Transverse colon (tissue), 4 donors: Measurements from ENCODE around the gene FAM47E. TPM values are rescaled to one million over a fixed set of nuclear protein-coding genes. Genes with fewer than 3 reads are reported as not detected.

Experiments used
- DNase-seq: peaks from one replicate; pipeline ENCODE4 v3.0.0-alpha.2; 2019
- H3K27ac ChIP-seq, 4 donors: fragments of 200-600 bp; sonication (generic); 2 replicates each; pipeline ENCODE4 v1.5.1; 2016 to 2018; ENCODE audit warnings: inconsistent platforms in 4 of 4
- H3K27me3 ChIP-seq: fragments of 200-600 bp; sonication (generic); 2 replicates; pipeline ENCODE4 v1.5.1; 2017; ENCODE audit warnings: inconsistent platforms
- H3K36me3 ChIP-seq, 4 donors: fragments of 200-600 bp; sonication (generic); 2 replicates each; pipeline ENCODE4 v1.5.1; 2017 to 2019; ENCODE audit warnings: inconsistent platforms in 4 of 4
- H3K4me1 ChIP-seq, 4 donors: fragments of 200-600 bp; sonication (generic); 2 replicates each; pipeline ENCODE4 v1.5.1; 2017 to 2020; ENCODE audit warnings: inconsistent platforms in 4 of 4
- H3K4me3 ChIP-seq, 4 donors: fragments of 200-600 bp; sonication (generic); 1 replicate in 1 of 4; 2 replicates in 3 of 4; pipeline versions ENCODE4 v1.5.1 to v1.6.1; 2017 to 2019; ENCODE audit warnings: inconsistent platforms in 4 of 4
- H3K9me3 ChIP-seq, 2 donors: fragments of 200-600 bp; sonication (generic); 2 replicates each; pipeline ENCODE4 v1.5.1; 2017 to 2019; ENCODE audit warnings: inconsistent platforms in 2 of 2
- EP300 ChIP-seq: sonication (generic); formaldehyde crosslinking; IDR thresholded peaks from one replicate; pipeline ENCODE4 v1.6.1; 2017; ENCODE audit warnings: antibody characterized with exemption, low read depth
- POLR2A ChIP-seq: fragments of 450-650 bp; IDR thresholded peaks from one replicate; pipeline ENCODE4 v1.6.1; 2016; ENCODE audit warnings: antibody characterized with exemption, mild to moderate bottlenecking, moderate library complexity
- POLR2AphosphoS5 ChIP-seq, 3 donors: sonication (generic); formaldehyde crosslinking; IDR thresholded peaks; one replicate each; pipeline ENCODE4 v1.6.1; 2016; ENCODE audit warnings: antibody characterized with exemption in 3 of 3
- WGBS, 2 donors: methylation state at CpG; one replicate each; pipeline ENCODE4 v1.1.5; 2018; ENCODE audit warnings: low coverage in 1 of 2; 5-methylcytosine and 5-hydroxymethylcytosine counted together
- in situ Hi-C, 4 donors: fragments of 200-750 bp; cut with MboI; loops; one replicate each; pipeline versions ENCODE4 v1.15.0 to v1.15.1; 2017; ENCODE audit warnings: low sequenced_read_pairs in 3 of 4, low pct_ligation_motif_present in 1 of 4, low pct_unique_long_range_greater_than_20kb in 1 of 4
- intact Hi-C: fragments of 100-400 bp; cut with DNase I; formaldehyde crosslinking; loops from one replicate; pipeline ENCODE4 v1.15.1; 2023; ENCODE audit warnings: low total_unique reads
- total RNA-seq, 4 donors: library from RNA; depleted of rRNA; stranded (reverse); fragments of >200 nt; gene quantifications; one replicate each; pipeline ENCODE4 v1.1.0, GENCODE V29; 2016
- TF ChIP-seq, protein P1 (sequence below), 5 experiments: fragments of 200-600 bp in 3 of 5; fragments of 450-650 bp in 2 of 5; sonication (generic) in 3 of 5; IDR thresholded peaks; 1 replicate in 2 of 5; 2 replicates in 3 of 5; pipeline ENCODE4 v1.5.1; 2016 to 2017; ENCODE audit warnings: antibody characterized with exemption in 5 of 5, inconsistent platforms in 3 of 5, mild to moderate bottlenecking in 2 of 5, moderate library complexity in 1 of 5

FAM47E gene
- total RNA-seq, 4 donors from 2014 or later = 0.20 to 7.8 (median 2.8) TPM

DNA sequence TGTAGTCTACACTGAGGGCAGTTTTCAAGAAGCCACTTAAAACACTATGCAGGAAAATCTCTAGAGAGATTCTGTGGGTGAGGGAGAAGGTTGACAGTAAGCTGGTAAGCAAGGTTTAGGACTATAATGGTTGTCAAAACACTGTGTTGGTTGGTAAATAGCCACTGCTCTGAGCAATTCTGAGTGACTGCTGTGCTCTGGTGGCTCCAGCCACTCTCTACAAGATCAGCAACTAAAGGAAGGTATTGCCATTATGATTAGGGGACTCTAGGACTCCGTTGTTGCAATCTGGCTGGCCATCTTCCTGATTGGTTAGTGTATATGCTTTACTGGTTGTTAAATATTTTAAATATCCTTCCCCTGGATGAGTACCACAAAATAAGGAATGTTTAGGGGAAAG lies 5.5 kb upstream of the FAM47E start:
- DNase-seq = no peak
- intact Hi-C loops (no loop called here), in situ Hi-C loops (loop anchor here in 1 of 4 donors (10.0 kb wide), 1 partner anchor 61 kb away; no protein-coding TSS in a partner anchor)
- no peak overlapping the region for H3K27ac ChIP-seq
- no peak overlapping the region for H3K4me3 ChIP-seq
- no peaks in the 10 kb centered on the region for H3K36me3 ChIP-seq
- 37 to 50% methylated on average over 1 of the region's 1 CpG for WGBS, 2 donors
- no peaks in the 10 kb centered on the region for H3K9me3 ChIP-seq
- no peak for TF ChIP-seq POLR2A
- peaks cover 3 to 5% (median 4%) of the 10 kb centered on the region in 4 donors for H3K4me1 ChIP-seq
- no peaks in the 10 kb centered on the region for H3K27me3 ChIP-seq

DNA sequence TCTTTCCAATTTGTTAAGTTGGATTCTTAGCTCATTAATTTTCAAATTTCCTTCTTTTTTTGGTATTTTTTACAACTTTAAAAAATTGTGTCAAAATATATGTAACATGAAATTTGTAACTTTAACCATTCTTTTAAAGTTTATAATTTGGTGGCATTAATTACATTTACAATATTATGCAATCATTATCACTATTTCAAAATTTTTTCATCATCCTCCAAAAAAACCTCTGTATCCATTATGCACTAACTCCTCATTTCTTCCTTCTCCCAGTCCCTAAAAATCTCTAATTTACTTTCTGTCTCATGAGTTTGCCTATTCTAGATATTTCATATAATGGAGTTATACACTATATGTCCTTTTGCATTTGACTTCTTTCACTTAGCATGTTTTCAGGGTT lies 4.7 kb upstream of the FAM47E start:
- no peaks in the 10 kb centered on the region for H3K36me3 ChIP-seq
- in situ Hi-C loops = loop anchor here in 1 of 4 donors (10.0 kb wide), 1 partner anchor 62 kb away; no protein-coding TSS in a partner anchor
- intact Hi-C loops = no loop called here

DNA sequence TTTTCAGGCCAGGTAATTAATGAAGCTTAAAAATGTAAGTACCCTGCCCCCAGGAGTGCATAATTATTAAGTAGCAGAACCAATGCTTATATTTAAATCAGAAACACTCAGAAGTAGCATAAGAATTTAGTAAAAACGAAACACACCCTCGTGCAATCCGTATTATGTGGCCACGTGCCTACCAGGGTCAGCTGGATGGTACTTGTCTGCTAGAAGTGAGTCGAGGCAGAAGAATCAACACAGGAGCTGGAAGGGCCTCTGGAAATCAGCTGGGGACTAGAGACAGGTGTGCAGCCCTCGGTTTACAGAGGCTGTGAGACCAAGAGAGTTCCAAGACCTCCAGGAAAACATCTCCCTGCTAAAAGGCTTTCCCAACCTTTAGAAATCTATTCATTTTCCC lies 559 bp upstream of the FAM47E start:
- H3K36me3 ChIP-seq = no peaks in the 10 kb centered on the region
- H3K9me3 ChIP-seq = no peaks in the 10 kb centered on the region
- peak overlapping the region; percentile 16 to 60 (median 44) for H3K4me3 ChIP-seq
- in situ Hi-C loops = no loop called here
- TF ChIP-seq POLR2AphosphoS5 (IDR thresholded peaks at IDR 0.05) = no peak
- no peak for TF ChIP-seq EP300
- TF ChIP-seq, protein P1, sequence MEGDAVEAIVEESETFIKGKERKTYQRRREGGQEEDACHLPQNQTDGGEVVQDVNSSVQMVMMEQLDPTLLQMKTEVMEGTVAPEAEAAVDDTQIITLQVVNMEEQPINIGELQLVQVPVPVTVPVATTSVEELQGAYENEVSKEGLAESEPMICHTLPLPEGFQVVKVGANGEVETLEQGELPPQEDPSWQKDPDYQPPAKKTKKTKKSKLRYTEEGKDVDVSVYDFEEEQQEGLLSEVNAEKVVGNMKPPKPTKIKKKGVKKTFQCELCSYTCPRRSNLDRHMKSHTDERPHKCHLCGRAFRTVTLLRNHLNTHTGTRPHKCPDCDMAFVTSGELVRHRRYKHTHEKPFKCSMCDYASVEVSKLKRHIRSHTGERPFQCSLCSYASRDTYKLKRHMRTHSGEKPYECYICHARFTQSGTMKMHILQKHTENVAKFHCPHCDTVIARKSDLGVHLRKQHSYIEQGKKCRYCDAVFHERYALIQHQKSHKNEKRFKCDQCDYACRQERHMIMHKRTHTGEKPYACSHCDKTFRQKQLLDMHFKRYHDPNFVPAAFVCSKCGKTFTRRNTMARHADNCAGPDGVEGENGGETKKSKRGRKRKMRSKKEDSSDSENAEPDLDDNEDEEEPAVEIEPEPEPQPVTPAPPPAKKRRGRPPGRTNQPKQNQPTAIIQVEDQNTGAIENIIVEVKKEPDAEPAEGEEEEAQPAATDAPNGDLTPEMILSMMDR (IDR thresholded peaks at IDR 0.05) = no peak
- no peak for TF ChIP-seq POLR2A
- no peak for DNase-seq
- peak overlapping the region; percentile 28 to 54 (median 46) for H3K27ac ChIP-seq
- peaks cover 3% of the 10 kb centered on the region for H3K27me3 ChIP-seq
- peaks cover 4 to 12% (median 7%) of the 10 kb centered on the region in 4 donors for H3K4me1 ChIP-seq
- intact Hi-C loops = loop anchor here (5.0 kb wide), 1 partner anchor 74 kb away; no protein-coding TSS in a partner anchor
- 10 to 20% methylated on average over 1 to 6 of the region's 6 CpGs for WGBS, 2 donors

More for the DNA sequence above, 4.7 kb upstream of the FAM47E start:
- Histone ChIP-seq H3K4me3 (no peak overlapping the region), H3K4me1 (peaks cover 4 to 10% (median 6%) of the 10 kb centered on the region in 4 donors), H3K9me3 (no peaks in the 10 kb centered on the region), H3K27ac (no peak overlapping the region), H3K27me3 (no peaks in the 10 kb centered on the region)
- TF ChIP-seq POLR2AphosphoS5 (IDR thresholded peaks at IDR 0.05) = no peak
- TF ChIP-seq, protein P1 (IDR thresholded peaks at IDR 0.05) = no peak
- DNase-seq = no peak

DNA sequence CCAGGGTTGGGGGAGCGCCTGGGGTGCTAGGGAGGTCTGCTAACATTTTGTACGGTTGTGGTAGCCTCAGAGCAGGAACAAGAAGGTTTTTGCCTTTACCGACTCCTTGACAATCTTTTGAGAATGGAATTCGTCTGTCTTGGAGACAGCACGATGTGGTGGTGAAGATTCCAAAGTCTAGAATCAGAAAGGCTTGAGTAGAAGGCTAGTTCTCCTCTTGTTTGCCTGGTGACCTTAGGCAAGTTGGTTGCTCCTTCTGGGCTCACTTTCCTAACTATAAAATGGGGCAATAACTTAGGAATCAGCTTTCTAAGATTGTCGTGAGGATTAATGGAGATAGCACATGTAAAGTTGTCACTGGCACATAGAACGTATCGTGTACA lies 741 bp downstream of the FAM47E start:
- no peak for DNase-seq
- Histone ChIP-seq H3K9me3 (no peaks in the 10 kb centered on the region), H3K4me3 (peak overlapping the region in 3 of 4 donors; percentile 38 to 60 (median 50)), H3K36me3 (no peaks in the 10 kb centered on the region), H3K4me1 (peaks cover 4 to 12% (median 7%) of the 10 kb centered on the region in 4 donors), H3K27me3 (peaks cover 3% of the 10 kb centered on the region), H3K27ac (peak overlapping the region in 3 of 4 donors; percentile 46 to 54 (median 47))
- in situ Hi-C loops = no loop called here
- whole genome bisulfite sequencing, 2 donors = 91 to 92% methylated on average over 4 to 8 of the region's 8 CpGs
- intact Hi-C loops = loop anchor here (5.0 kb wide), 1 partner anchor 75 kb away; no protein-coding TSS in a partner anchor
- TF ChIP-seq, protein P1 (IDR thresholded peaks at IDR 0.05) = no peak
- no peak for TF ChIP-seq POLR2AphosphoS5 (IDR thresholded peaks at IDR 0.05)
- no peak for TF ChIP-seq EP300
- TF ChIP-seq POLR2A = no peak

DNA sequence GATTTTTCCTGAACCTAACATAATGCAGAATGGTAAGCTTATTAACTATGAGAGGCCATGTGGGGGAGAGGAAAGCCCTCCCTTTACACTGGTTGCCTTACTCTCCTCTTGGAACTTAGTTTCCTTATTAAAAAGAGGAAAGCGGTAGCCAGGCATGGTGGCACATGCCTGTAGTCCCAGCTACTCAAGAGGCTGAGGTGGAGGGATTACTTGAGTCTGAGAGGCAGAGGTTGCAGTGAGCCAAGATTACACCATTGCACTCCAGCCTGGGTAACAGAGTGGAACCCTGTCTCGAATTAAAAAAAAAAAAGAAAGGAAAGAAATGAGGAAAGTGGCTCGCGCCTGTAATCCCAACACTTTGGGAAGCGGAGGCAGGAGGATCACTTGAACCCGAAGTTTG lies 2.0 kb downstream of the FAM47E start:
- H3K4me1 ChIP-seq = peaks cover 4 to 12% (median 7%) of the 10 kb centered on the region in 4 donors
- no peak overlapping the region for H3K27ac ChIP-seq
- 74 to 77% methylated on average over 5 to 6 of the region's 6 CpGs for WGBS, 2 donors
- in situ Hi-C loops (no loop called here), intact Hi-C loops (loop anchor here (5.0 kb wide), 1 partner anchor 76 kb away; no protein-coding TSS in a partner anchor)
- H3K27me3 ChIP-seq = peaks cover 3% of the 10 kb centered on the region
- H3K4me3 ChIP-seq = no peak overlapping the region
- DNase-seq = no peak
- H3K36me3 ChIP-seq = no peaks in the 10 kb centered on the region
- H3K9me3 ChIP-seq = no peaks in the 10 kb centered on the region
- TF ChIP-seq EP300 (no peak), POLR2A (no peak), POLR2AphosphoS5 (IDR thresholded peaks at IDR 0.05) (no peak)
- TF ChIP-seq, protein P1 (IDR thresholded peaks at IDR 0.05) = no peak
